BJ (cell line): ENCODE measurements around the gene ACP1. TPM values are rescaled to one million over a fixed set of nuclear protein-coding genes. Genes with fewer than 3 reads are reported as not detected.

Experiments used
- CTCF ChIA-PET: fragments of 350-600 bp; formaldehyde crosslinking; extraction: SDS; loops from one replicate; lab custom pipeline; 2021; ENCODE audit warnings: antibody characterized with exemption, inconsistent platforms; lab: Yijun Ruan, JAX
- POLR2A ChIA-PET: fragments of 300-600 bp; sonication (Branson Sonifier 250); formaldehyde crosslinking; extraction: SDS; loops from one replicate; lab custom pipeline; 2021; ENCODE audit warnings: antibody characterized with exemption; lab: Charles Lee
- DNase-seq: peaks from one replicate; pipeline ENCODE4 v3.0.0-alpha.2; 2011; ENCODE audit warnings: low read depth
- H3K27me3 ChIP-seq: 2 replicates; pipeline ENCODE4 v1.6.0; 2011; ENCODE audit warnings: low read length; ENCODE audit not compliant: control insufficient read depth, insufficient read depth
- H3K36me3 ChIP-seq: 2 replicates; pipeline ENCODE4 v1.5.1; 2011; ENCODE audit warnings: low read length; ENCODE audit not compliant: control insufficient read depth, insufficient read depth
- H3K4me3 ChIP-seq: 2 replicates; pipeline ENCODE4 v1.5.1; 2011; ENCODE audit warnings: low read depth, mild to moderate bottlenecking, control low read depth, low read length
- polyA plus RNA-seq: library from polyadenylated mRNA; depleted of rRNA; stranded (reverse); fragments of >200 nt; gene quantifications from 2 replicates; pipeline ENCODE4 v1.2.3, GENCODE V29; 2011
- TF ChIP-seq, protein P1 (sequence below): IDR thresholded peaks from 2 replicates; pipeline ENCODE4 v1.5.1; 2011; ENCODE audit warnings: low read depth, mild to moderate bottlenecking, control low read depth, inconsistent platforms, low read length, moderate library complexity; ENCODE audit not compliant: insufficient read depth

Gene ACP1
- polyA plus RNA-seq, 1 experiment, result 135 TPM

DNA sequence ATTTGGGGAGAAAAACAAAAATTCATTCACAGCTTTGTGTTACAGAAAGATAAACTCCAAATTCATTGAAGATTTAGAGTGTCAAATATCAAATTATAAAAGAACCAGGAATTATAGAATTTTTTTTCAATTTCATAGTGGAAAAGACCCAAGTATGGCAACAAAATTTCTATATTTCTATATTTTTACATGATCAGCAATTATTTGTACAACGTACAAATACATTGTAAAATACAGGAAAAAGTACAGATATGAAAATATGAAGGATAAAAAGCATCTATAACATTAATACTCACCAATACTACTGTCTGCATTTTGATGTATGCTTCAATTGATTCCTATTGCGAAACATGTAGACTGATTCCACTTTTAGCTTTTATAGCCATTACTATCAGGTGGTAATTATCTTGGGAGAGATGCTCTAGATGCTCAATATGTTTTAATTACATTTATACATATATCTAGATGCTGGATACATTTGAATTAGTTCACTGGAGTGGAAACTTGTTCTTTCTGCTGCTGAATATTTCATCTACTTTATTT, 4.9 kb upstream of the ACP1 start:
- CTCF ChIA-PET, result interaction anchor here (0.6 kb wide), 1 partner anchor 28 kb away, joined by 3 read pairs; no protein-coding TSS in a partner anchor
- H3K4me3 ChIP-seq, result no peak overlapping the region

DNA sequence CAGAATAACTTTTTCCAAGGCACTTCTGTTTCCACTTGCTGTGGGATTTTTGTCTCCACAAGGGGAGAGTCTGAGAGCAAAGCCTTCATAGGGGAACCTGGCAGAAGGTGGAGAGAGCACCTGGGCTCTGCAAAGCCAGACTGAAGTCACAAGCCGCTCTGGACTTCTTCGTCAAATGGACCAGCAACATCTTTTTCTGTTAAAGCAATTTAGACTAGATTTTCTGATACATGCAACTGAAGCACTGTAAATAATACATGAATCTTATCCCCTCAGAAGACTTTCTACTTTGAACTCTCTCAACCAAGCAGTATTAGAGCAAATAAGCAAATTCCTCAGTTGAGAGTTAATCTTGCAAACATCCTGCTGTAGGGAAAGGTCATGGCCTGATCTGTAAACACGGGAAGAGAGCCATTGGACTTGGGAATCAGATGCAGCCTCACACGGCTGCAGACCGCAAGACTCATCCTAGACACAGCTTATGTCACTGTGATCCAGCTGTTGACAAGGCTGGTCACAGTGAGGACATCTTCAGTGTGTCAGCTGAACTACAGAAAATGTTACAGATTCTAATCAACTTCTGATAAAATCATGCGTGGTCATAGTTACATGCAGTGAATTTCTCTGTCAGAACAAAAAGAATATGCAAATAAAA, 4.1 kb upstream of the ACP1 start:
- DNase-seq, result no peak
- H3K36me3 ChIP-seq, result no peaks in the 10 kb centered on the region
- H3K4me3 ChIP-seq, result no peak overlapping the region
- ChIA-PET CTCF (interaction anchor here (0.9 to 2.0 kb wide), 2 partner anchors 14 to 104 kb away, joined by 3 to 10 read pairs; no protein-coding TSS in a partner anchor), POLR2A (no interaction called here)
- TF ChIP-seq, protein P1, sequence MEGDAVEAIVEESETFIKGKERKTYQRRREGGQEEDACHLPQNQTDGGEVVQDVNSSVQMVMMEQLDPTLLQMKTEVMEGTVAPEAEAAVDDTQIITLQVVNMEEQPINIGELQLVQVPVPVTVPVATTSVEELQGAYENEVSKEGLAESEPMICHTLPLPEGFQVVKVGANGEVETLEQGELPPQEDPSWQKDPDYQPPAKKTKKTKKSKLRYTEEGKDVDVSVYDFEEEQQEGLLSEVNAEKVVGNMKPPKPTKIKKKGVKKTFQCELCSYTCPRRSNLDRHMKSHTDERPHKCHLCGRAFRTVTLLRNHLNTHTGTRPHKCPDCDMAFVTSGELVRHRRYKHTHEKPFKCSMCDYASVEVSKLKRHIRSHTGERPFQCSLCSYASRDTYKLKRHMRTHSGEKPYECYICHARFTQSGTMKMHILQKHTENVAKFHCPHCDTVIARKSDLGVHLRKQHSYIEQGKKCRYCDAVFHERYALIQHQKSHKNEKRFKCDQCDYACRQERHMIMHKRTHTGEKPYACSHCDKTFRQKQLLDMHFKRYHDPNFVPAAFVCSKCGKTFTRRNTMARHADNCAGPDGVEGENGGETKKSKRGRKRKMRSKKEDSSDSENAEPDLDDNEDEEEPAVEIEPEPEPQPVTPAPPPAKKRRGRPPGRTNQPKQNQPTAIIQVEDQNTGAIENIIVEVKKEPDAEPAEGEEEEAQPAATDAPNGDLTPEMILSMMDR, result no peak
- no peaks in the 10 kb centered on the region for H3K27me3 ChIP-seq

More for the DNA sequence above, 4.9 kb upstream of the ACP1 start:
- Histone ChIP-seq H3K36me3 (no peaks in the 10 kb centered on the region), H3K27me3 (no peaks in the 10 kb centered on the region)
- DNase-seq, result no peak
- TF ChIP-seq, protein P1, result no peak
- POLR2A ChIA-PET, result no interaction called here

DNA sequence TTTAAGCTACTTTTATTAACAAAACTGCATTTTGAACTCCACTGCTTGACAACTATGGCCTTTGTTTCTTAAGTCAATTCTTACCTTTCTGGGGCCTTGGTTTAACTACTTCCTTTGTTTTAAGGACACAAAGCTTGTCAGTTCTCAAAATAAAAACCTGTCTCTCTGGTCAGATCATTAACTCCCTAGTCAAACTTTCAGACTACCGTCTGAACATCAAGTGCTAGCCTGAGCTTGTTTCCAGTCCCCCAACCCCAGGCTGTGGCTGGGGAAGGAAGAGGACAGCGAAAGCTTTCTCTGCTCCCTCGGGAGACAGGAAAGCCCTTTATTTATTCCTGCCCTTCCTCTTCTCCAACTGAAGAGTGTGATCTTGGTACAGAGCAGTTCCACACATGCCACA, 2.6 kb upstream of the ACP1 start:
- ChIA-PET CTCF (interaction anchor here (1.2 to 2.0 kb wide), 3 partner anchors 15 to 374 kb away, joined by 3 to 10 read pairs (median 8); no protein-coding TSS in a partner anchor), POLR2A (no interaction called here)
- Histone ChIP-seq H3K36me3 (no peaks in the 10 kb centered on the region), H3K4me3 (no peak overlapping the region), H3K27me3 (no peaks in the 10 kb centered on the region)
- TF ChIP-seq, protein P1, result no peak
- no peak for DNase-seq

DNA sequence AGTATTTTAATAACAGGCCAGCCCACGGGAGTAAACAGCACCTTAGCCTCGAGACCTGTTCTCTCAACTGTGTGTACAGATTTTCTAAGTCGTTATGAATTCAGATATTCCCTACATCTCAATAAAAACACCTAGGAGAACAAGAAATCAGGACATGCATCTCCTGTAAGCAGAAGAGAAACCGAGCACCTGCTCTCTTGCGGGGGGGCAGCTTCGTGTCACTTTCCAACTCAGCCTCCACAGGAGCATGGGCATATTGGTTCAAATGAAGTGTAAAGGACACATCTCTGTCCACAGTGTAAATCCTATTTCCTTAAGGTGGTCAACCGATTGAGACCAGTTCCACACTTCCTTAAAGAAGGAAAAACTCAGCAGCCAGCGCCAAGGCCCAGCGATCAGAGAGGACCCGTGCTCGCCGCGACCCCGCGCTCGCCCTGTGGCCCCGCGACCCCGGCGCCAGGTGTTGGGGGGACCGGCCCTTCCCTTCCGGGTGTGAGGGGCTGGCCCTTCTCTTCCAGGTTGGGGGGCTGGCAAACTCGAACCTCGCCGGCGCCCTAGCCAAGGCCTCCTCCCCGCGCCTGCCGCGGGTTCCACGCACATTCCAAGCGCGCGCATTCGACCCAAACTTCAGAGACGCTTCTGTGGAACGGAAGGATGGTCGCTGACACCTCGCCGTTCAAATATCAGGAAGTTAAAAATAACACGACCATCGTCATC, 1.6 kb upstream of the ACP1 start:
- H3K27me3 ChIP-seq, result no peaks in the 10 kb centered on the region
- H3K4me3 ChIP-seq, result peak overlapping the region; percentile 60
- H3K36me3 ChIP-seq, result no peaks in the 10 kb centered on the region
- ChIA-PET POLR2A (no interaction called here), CTCF (interaction anchor here (1.2 to 2.0 kb wide), 3 partner anchors 16 to 373 kb away, joined by 3 to 10 read pairs (median 8); no protein-coding TSS in a partner anchor)
- TF ChIP-seq, protein P1, result no peak
- no peak for DNase-seq
